WI38 (cell line): Measurements from ENCODE around the gene ATP1A4.
A peak's percentile ranks its signal among the peaks of the same experiment; 100 is the strongest.

ENCODE experiments used
- H3K4me3 ChIP-seq: 2 replicates; pipeline ENCODE4 v1.5.1; 2011; ENCODE audit warnings: low read depth, mild to moderate bottlenecking, control low read depth, low read length
- TF ChIP-seq, protein P1 (sequence below): IDR thresholded peaks from 2 replicates; pipeline ENCODE4 v1.5.1; 2012; ENCODE audit warnings: low read depth, mild to moderate bottlenecking, control low read depth, low read length

The ATP1A4 gene

DNA sequence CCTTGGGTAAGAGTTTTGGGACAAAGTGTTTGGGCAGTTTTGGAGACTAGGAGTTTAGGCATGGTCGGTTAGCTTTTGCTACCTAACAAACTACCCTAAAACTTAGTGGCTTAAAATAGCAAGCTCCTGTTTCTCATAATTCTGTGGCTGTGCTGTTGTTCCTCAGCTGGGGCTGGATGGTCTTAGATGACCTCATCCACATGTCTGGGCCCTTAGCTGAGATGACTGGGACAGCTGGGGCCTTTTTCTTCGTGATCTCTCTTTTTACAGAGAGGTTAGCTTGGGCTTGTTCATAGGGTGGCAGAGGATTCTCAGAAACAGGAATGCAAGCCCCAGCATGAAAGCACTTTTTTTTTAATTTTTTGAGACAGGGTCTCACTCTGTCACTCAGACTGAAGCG, 6.6 kb downstream of the ATP1A4 start:
- TF ChIP-seq, protein P1, sequence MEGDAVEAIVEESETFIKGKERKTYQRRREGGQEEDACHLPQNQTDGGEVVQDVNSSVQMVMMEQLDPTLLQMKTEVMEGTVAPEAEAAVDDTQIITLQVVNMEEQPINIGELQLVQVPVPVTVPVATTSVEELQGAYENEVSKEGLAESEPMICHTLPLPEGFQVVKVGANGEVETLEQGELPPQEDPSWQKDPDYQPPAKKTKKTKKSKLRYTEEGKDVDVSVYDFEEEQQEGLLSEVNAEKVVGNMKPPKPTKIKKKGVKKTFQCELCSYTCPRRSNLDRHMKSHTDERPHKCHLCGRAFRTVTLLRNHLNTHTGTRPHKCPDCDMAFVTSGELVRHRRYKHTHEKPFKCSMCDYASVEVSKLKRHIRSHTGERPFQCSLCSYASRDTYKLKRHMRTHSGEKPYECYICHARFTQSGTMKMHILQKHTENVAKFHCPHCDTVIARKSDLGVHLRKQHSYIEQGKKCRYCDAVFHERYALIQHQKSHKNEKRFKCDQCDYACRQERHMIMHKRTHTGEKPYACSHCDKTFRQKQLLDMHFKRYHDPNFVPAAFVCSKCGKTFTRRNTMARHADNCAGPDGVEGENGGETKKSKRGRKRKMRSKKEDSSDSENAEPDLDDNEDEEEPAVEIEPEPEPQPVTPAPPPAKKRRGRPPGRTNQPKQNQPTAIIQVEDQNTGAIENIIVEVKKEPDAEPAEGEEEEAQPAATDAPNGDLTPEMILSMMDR, result no peak
- no peak overlapping the region for H3K4me3 ChIP-seq

DNA sequence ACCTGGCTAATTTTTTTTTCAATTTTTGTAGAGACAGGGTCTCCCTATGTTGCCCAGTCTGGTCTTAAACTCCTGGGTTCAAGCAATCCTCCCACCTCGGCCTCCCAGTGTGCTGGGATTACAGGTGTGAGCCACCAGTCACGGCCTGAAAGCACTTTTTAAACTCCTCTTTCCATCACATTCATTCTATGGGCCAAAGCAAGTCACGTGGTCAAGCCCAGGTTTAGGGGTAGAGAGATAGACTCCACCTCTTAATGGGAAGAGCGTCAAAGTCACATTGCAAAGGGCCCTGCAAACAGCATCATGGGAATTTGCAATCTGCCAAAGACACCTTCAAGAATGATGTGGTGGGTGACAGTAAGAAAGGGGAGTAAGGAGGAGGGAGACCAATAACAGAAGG, 7.1 kb downstream of the ATP1A4 start:
- TF ChIP-seq, protein P1, result no peak
- H3K4me3 ChIP-seq, result no peak overlapping the region

DNA sequence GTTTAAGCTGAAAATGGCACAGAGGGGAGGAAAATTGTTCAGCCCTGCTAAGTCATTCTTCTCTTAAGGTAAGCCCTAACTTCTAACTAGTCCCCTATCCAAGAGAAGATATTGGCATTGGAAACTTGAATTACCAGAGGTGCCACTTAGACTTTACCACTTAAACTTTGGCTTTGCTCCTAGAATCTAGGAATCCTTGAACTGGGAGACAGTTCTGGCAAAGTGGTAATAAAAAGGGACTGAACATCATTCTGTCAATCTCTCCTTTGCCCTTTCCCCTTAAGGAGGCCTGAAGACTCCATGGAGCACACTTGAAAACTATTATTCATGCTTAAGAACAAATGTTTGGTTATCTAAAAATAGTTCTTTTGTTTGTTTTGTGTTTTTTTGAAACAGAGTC, 8.4 kb downstream of the ATP1A4 start:
- TF ChIP-seq, protein P1, result no peak
- H3K4me3 ChIP-seq, result no peak overlapping the region

GRCh38 chr1:160161965-160162705, 10.7 kb downstream of the ATP1A4 start:
- no peak overlapping the region for H3K4me3 ChIP-seq
- TF ChIP-seq, protein P1, result peak; percentile 50

GRCh38 chr1:160162931-160163330, 11.5 kb downstream of the ATP1A4 start:
- TF ChIP-seq, protein P1, result no peak
- no peak overlapping the region for H3K4me3 ChIP-seq

DNA sequence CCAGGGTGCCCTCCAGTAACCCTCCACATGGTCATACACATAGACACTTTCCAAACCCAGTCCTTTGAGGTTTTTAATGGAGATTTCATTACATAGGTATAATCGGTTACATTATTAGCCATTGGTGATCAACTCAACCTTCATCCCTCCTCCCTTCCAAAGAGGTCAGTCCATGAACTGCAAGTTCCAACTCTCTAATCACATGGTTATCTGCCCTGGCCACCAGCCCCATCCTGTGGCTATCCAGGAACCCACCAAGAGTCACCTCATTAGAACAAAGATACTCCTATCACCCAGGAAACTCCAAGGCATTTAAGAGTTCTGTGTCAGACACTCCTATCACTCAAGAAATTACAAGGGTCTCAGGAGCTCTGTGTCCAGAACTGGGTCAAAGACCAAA, 12.2 kb downstream of the ATP1A4 start:
- no peak overlapping the region for H3K4me3 ChIP-seq
- TF ChIP-seq, protein P1, result 0 out of 2 replicates have a peak, but pooled peaks have one; percentile 4

- TF ChIP-seq, protein P1, result no peak
- H3K4me3 ChIP-seq, result no peak overlapping the region
Observed at GRCh38 chr1:160164121-160164520, 12.7 kb downstream of the ATP1A4 start.
